ENCODE data around the gene SGSH.

The SGSH gene

GRCh38 chr17:80195671-80196529 is 24.2 kb downstream of the SGSH start:
- DNase-seq (ENCODE audit: low spot score), result peak; percentile 64
- TF ChIP-seq CTCF (IDR thresholded peaks at IDR 0.05; ENCODE audit: extremely low read depth, insufficient read depth, missing control alignments), result peak; percentile 93
- in situ Hi-C loops (cut with MboI; ENCODE audit: low pct_unique_long_range_greater_than_20kb, low sequenced_read_pairs, unreplicated experiment), result no loop called here

GRCh38 chr17:80195141-80195540 is 25.0 kb downstream of the SGSH start:
- in situ Hi-C loops (cut with MboI; ENCODE audit: low pct_unique_long_range_greater_than_20kb, low sequenced_read_pairs, unreplicated experiment), result no loop called here

GRCh38 chr17:80191865-80192661 is 28.1 kb downstream of the SGSH start:
- in situ Hi-C loops (cut with MboI; ENCODE audit: low pct_unique_long_range_greater_than_20kb, low sequenced_read_pairs, unreplicated experiment), result no loop called here
- TF ChIP-seq CTCF (IDR thresholded peaks at IDR 0.05; ENCODE audit: extremely low read depth, insufficient read depth, missing control alignments), result no peak
- no peak for DNase-seq (ENCODE audit: low spot score)

More at GRCh38 chr17:80195141-80195540, 25.0 kb downstream of the SGSH start:
- TF ChIP-seq CTCF (IDR thresholded peaks at IDR 0.05; ENCODE audit: extremely low read depth, insufficient read depth, missing control alignments), result no peak
- no peak for DNase-seq (ENCODE audit: low spot score)

GRCh38 chr17:80191192-80191591 is 28.9 kb downstream of the SGSH start:
- in situ Hi-C loops (cut with MboI; ENCODE audit: low pct_unique_long_range_greater_than_20kb, low sequenced_read_pairs, unreplicated experiment), result no loop called here
- no peak for TF ChIP-seq CTCF (IDR thresholded peaks at IDR 0.05; ENCODE audit: extremely low read depth, insufficient read depth, missing control alignments)
- no peak for DNase-seq (ENCODE audit: low spot score)

- DNase-seq (ENCODE audit: low spot score), result no peak
- in situ Hi-C loops (cut with MboI; ENCODE audit: low pct_unique_long_range_greater_than_20kb, low sequenced_read_pairs, unreplicated experiment), result no loop called here
Measured at GRCh38 chr17:80190716-80191115, 29.4 kb downstream of the SGSH start.

More at GRCh38 chr17:80190716-80191115, 29.4 kb downstream of the SGSH start:
- no peak for TF ChIP-seq CTCF (IDR thresholded peaks at IDR 0.05; ENCODE audit: extremely low read depth, insufficient read depth, missing control alignments)
